GM23338 (cell line): ENCODE measurements around the gene PHF21A. TPM values are rescaled to one million over a fixed set of nuclear protein-coding genes. Genes with fewer than 3 reads are reported as not detected.

ENCODE experiments used
- ATAC-seq: fragments of 200-7000 bp; cut with Tn5 transposase; 3 replicates; pipeline ENCODE4 v1.9.1; 2020
- DNase-seq: peaks from one replicate; pipeline ENCODE4 v3.0.0-alpha.2; 2015; ENCODE audit warnings: low spot score
- H2AFZ ChIP-seq: fragments of 200-600 bp; sonication (generic); 2 replicates; pipeline ENCODE4 v1.8.0; 2016; ENCODE audit warnings: antibody characterized with exemption, mild to moderate bottlenecking, moderate library complexity
- H3F3A ChIP-seq: fragments of 200-600 bp; sonication (generic); replicated peaks from 2 replicates; pipeline ENCODE4 v1.8.0; 2017; ENCODE audit warnings: antibody characterized with exemption, mixed run types, low read depth
- H3K27ac ChIP-seq: fragments of 200-600 bp; sonication (generic); 2 replicates; pipeline ENCODE4 v1.6.1; 2016; ENCODE audit warnings: low read depth
- H3K27me3 ChIP-seq: fragments of 200-600 bp; sonication (generic); 2 replicates; pipeline ENCODE4 v1.8.0; 2016; ENCODE audit warnings: mild to moderate bottlenecking, mixed run types, moderate library complexity; ENCODE audit not compliant: insufficient read depth
- H3K36me3 ChIP-seq: fragments of 200-600 bp; sonication (generic); 2 replicates; pipeline ENCODE4 v1.8.0; 2016; ENCODE audit warnings: mild to moderate bottlenecking; ENCODE audit not compliant: insufficient read depth
- H3K4me1 ChIP-seq: fragments of 200-600 bp; sonication (generic); 2 replicates; pipeline ENCODE4 v1.8.0; 2016; ENCODE audit warnings: mild to moderate bottlenecking, moderate library complexity; ENCODE audit not compliant: insufficient read depth
- H3K4me2 ChIP-seq: fragments of 200-600 bp; sonication (generic); 2 replicates; pipeline ENCODE4 v1.7.1; 2017; ENCODE audit warnings: mixed run types
- H3K4me3 ChIP-seq: fragments of 200-600 bp; sonication (generic); 2 replicates; pipeline ENCODE4 v1.6.1; 2016; ENCODE audit warnings: mixed run types
- H3K79me2 ChIP-seq: fragments of 200-600 bp; sonication (generic); replicated peaks from 2 replicates; pipeline ENCODE4 v1.8.0; 2017; ENCODE audit warnings: mild to moderate bottlenecking; ENCODE audit not compliant: insufficient read depth
- H3K9me2 ChIP-seq: fragments of 200-600 bp; sonication (generic); 2 replicates; pipeline ENCODE4 v1.8.0; 2017; ENCODE audit not compliant: insufficient read depth
- H4K20me1 ChIP-seq: fragments of 200-600 bp; sonication (generic); replicated peaks from 2 replicates; pipeline ENCODE4 v1.8.0; 2017; ENCODE audit warnings: mild to moderate bottlenecking; ENCODE audit not compliant: insufficient read depth
- H3K27ac Mint-ChIP-seq: 2 replicates; pipeline ENCODE4 v1.8.0; 2020; ENCODE audit warnings: inconsistent platforms, mild to moderate bottlenecking, moderate library complexity, mixed read lengths
- H3K27me3 Mint-ChIP-seq: 3 replicates; pipeline ENCODE4 v1.8.0; 2022; ENCODE audit warnings: low read depth, mild to moderate bottlenecking, moderate library complexity, mixed read lengths, inconsistent platforms; ENCODE audit not compliant: insufficient read depth, poor library complexity
- H3K36me3 Mint-ChIP-seq: 3 replicates; pipeline ENCODE4 v1.8.0; 2021; ENCODE audit warnings: low read depth, mild to moderate bottlenecking, inconsistent platforms, moderate library complexity, mixed read lengths
- H3K4me1 Mint-ChIP-seq: 3 replicates; pipeline ENCODE4 v1.8.0; 2020; ENCODE audit warnings: mild to moderate bottlenecking, inconsistent platforms, mixed read lengths
- H3K4me3 Mint-ChIP-seq: 3 replicates; pipeline ENCODE4 v1.8.0; 2021; ENCODE audit warnings: moderate library complexity, mild to moderate bottlenecking, inconsistent platforms, mixed read lengths
- H3K9me3 Mint-ChIP-seq: 3 replicates; pipeline ENCODE4 v1.8.0; 2020; ENCODE audit warnings: moderate library complexity, mild to moderate bottlenecking, inconsistent platforms, mixed read lengths
- CREB1 ChIP-seq: fragments of 250-450 bp; sonication (Bioruptor Pico); IDR thresholded peaks from 2 replicates; pipeline ENCODE4 v1.5.0; 2020; ENCODE audit warnings: low read depth, mild to moderate bottlenecking, moderate library complexity
- CTCF ChIP-seq, 2 experiments: fragments of 200-600 bp in 1 of 2; sonication (generic) in 1 of 2; conservative IDR thresholded peaks; 2 replicates each; pipeline versions ENCODE4 v1.5.1 to v1.6.1; 2016 to 2017; ENCODE audit warnings: antibody characterized with exemption in 2 of 2, low read depth in 2 of 2, mild to moderate bottlenecking in 2 of 2, moderate library complexity in 1 of 2
- EZH2 ChIP-seq: fragments of 200-600 bp; sonication (generic); IDR thresholded peaks from one replicate; pipeline ENCODE4 v1.8.0; 2017; ENCODE audit warnings: antibody characterized with exemption, mild to moderate bottlenecking, low read depth; ENCODE audit not compliant: unreplicated experiment
- EZH2phosphoT487 ChIP-seq: fragments of 200-600 bp; sonication (generic); IDR thresholded peaks from one replicate; pipeline ENCODE4 v1.8.1; 2018; ENCODE audit warnings: antibody characterized with exemption; ENCODE audit not compliant: unreplicated experiment
- JUNB ChIP-seq: IDR thresholded peaks from one replicate; pipeline ENCODE4 v1.6.1; 2016; ENCODE audit warnings: antibody characterized with exemption; ENCODE audit not compliant: unreplicated experiment
- NANOG ChIP-seq: IDR thresholded peaks from 2 replicates; pipeline ENCODE4 v1.6.1; 2016; ENCODE audit warnings: antibody characterized with exemption, borderline replicate concordance
- POLR2AphosphoS5 ChIP-seq: IDR thresholded peaks from 2 replicates; pipeline ENCODE4 v1.6.1; 2016; ENCODE audit warnings: antibody characterized with exemption, low read depth
- STAT1 ChIP-seq: IDR thresholded peaks from one replicate; pipeline ENCODE4 v1.6.1; 2016; ENCODE audit warnings: antibody characterized with exemption; ENCODE audit not compliant: unreplicated experiment
- ZNF114 ChIP-seq: fragments of 250-450 bp; sonication (Bioruptor Pico); IDR thresholded peaks from 2 replicates; pipeline ENCODE4 v1.5.0; 2020; ENCODE audit warnings: mild to moderate bottlenecking, moderate library complexity
- ZNF331 ChIP-seq: fragments of 250-450 bp; sonication (Bioruptor Pico); IDR thresholded peaks from 2 replicates; pipeline ENCODE4 v1.5.0; 2020; ENCODE audit warnings: low read depth, mild to moderate bottlenecking, moderate library complexity
- ZNF462 ChIP-seq: fragments of 250-450 bp; sonication (Bioruptor Pico); IDR thresholded peaks from 2 replicates; pipeline ENCODE4 v1.5.0; 2020; ENCODE audit warnings: mild to moderate bottlenecking, moderate library complexity
- polyA plus RNA-seq: library from polyadenylated mRNA; unstranded; fragments of >200 nt; fragmentation: Nextera tagmentation; extraction: Ambion mirVana; gene quantifications from 2 replicates; pipeline ENCODE4 v1.2.1, GENCODE V29; 2016
- total RNA-seq: library from RNA; depleted of rRNA; stranded (reverse); fragments of >200 nt; shearing (Covaris generic); gene quantifications from 2 replicates; pipeline ENCODE4 v1.2.3, GENCODE V29; 2014
- TF ChIP-seq, protein P1 (sequence below): IDR thresholded peaks from 2 replicates; pipeline ENCODE4 v1.6.1; 2016; ENCODE audit warnings: antibody characterized with exemption
- TF ChIP-seq, protein P2 (sequence below): IDR thresholded peaks from one replicate; pipeline ENCODE4 v1.6.1; 2018; ENCODE audit warnings: antibody characterized with exemption; ENCODE audit not compliant: unreplicated experiment

PHF21A gene
- total and polyA plus RNA-seq, 2 experiments from 2014 or later, result 21.7 to 23.6 TPM

DNA sequence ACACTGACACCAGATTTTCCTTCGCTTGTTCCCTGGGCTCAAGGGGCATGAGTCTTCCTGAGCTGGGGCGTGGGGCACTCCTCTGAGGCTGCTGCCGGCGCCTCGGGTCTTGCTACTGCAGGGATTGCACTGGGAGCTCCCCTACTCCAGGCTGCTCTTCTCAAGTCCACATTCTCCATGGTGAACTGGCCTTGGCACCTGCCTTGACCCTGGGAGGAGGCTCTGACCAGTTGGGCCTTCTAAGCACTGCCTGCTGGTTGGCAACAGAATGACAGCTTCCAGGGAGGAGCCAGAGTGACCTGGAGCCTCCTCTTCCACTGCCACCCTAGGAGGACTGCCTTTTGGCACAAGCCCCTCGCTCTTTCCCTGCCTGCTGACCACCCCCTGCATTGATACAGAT lies 223.7 kb downstream of the PHF21A start:
- peaks cover 11% of the 10 kb centered on the region for H4K20me1 ChIP-seq
- Mint-ChIP-seq H3K27me3 (peaks cover 16% of the 10 kb centered on the region), H3K36me3 (no peaks in the 10 kb centered on the region), H3K27ac (no peak overlapping the region), H3K4me3 (no peak overlapping the region), H3K4me1 (peaks cover 41% of the 10 kb centered on the region), H3K9me3 (no peaks in the 10 kb centered on the region)
- no peak for TF ChIP-seq NANOG
- TF ChIP-seq EZH2, result no peak
- no peak for TF ChIP-seq CTCF (conservative IDR thresholded peaks at IDR 0.05; ENCODE audit: low read depth in 2 of 2)
- TF ChIP-seq ZNF462 (CRISPR knock-in tag), result no peak
- no peak for TF ChIP-seq POLR2AphosphoS5
- TF ChIP-seq EZH2phosphoT487, result no peak
- no peak for TF ChIP-seq JUNB
- no peak for TF ChIP-seq ZNF331
- TF ChIP-seq CREB1 (CRISPR knock-in tag), result no peak
- no peak for TF ChIP-seq STAT1
- TF ChIP-seq, protein P1, sequence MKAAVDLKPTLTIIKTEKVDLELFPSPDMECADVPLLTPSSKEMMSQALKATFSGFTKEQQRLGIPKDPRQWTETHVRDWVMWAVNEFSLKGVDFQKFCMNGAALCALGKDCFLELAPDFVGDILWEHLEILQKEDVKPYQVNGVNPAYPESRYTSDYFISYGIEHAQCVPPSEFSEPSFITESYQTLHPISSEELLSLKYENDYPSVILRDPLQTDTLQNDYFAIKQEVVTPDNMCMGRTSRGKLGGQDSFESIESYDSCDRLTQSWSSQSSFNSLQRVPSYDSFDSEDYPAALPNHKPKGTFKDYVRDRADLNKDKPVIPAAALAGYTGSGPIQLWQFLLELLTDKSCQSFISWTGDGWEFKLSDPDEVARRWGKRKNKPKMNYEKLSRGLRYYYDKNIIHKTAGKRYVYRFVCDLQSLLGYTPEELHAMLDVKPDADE, result no peak
- no peak for TF ChIP-seq ZNF114 (CRISPR knock-in tag)
- TF ChIP-seq, protein P2, sequence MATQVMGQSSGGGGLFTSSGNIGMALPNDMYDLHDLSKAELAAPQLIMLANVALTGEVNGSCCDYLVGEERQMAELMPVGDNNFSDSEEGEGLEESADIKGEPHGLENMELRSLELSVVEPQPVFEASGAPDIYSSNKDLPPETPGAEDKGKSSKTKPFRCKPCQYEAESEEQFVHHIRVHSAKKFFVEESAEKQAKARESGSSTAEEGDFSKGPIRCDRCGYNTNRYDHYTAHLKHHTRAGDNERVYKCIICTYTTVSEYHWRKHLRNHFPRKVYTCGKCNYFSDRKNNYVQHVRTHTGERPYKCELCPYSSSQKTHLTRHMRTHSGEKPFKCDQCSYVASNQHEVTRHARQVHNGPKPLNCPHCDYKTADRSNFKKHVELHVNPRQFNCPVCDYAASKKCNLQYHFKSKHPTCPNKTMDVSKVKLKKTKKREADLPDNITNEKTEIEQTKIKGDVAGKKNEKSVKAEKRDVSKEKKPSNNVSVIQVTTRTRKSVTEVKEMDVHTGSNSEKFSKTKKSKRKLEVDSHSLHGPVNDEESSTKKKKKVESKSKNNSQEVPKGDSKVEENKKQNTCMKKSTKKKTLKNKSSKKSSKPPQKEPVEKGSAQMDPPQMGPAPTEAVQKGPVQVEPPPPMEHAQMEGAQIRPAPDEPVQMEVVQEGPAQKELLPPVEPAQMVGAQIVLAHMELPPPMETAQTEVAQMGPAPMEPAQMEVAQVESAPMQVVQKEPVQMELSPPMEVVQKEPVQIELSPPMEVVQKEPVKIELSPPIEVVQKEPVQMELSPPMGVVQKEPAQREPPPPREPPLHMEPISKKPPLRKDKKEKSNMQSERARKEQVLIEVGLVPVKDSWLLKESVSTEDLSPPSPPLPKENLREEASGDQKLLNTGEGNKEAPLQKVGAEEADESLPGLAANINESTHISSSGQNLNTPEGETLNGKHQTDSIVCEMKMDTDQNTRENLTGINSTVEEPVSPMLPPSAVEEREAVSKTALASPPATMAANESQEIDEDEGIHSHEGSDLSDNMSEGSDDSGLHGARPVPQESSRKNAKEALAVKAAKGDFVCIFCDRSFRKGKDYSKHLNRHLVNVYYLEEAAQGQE, result no peak
- no peak overlapping the region for H3K4me3 ChIP-seq
- H3K9me2 ChIP-seq, result no peaks in the 10 kb centered on the region
- 0 out of 2 replicates have a peak overlapping the region, but pooled peaks have one; percentile 74 for H3K4me2 ChIP-seq
- H3K4me1 ChIP-seq, result peaks cover 29% of the 10 kb centered on the region
- no peak for ATAC-seq
- H3K27ac ChIP-seq, result no peak overlapping the region
- no peak for DNase-seq
- no peak overlapping the region for H2AFZ ChIP-seq
- no peaks in the 10 kb centered on the region for H3K36me3 ChIP-seq
- peaks cover 3% of the 10 kb centered on the region; the same call in 1 of the 2 replicates for H3K27me3 ChIP-seq
- no peaks in the 10 kb centered on the region; the same call in 1 of the 2 replicates for H3K79me2 ChIP-seq
- H3F3A ChIP-seq, result 0 out of 2 replicates have a peak, but pooled peaks cover 5% of the 10 kb centered on the region
